Measurements from ENCODE around the gene HERC2. TPM values are rescaled to one million over a fixed set of nuclear protein-coding genes. Genes with fewer than 3 reads are reported as not detected.

Gene HERC2
- total and polyA plus RNA-seq, 9 of the 15 experiments (the other 6 are each of a cell fraction or from before 2014, with no cell fraction given): 10.6 to 84.0 (median 42.6) TPM

- no peak overlapping the region for H2AFZ ChIP-seq (ENCODE audit: low read depth, low read length)
- peaks cover 0 to 7% of the 10 kb centered on the region in 2 experiments; a peak in 1 of 5 replicates for H3K4me1 ChIP-seq (replicated peaks in 1 of 2; ENCODE audit: control insufficient read depth in 2 of 2, insufficient read depth in 2 of 2, low read length in 2 of 2)
- H3K9ac ChIP-seq (ENCODE audit: insufficient read depth in 1 of 2, low read depth in 2 of 2, low read length in 2 of 2): no peak overlapping the region
- intact Hi-C loops (cut with micrococcal nuclease) (no loop called here), in situ Hi-C loops (cut with MboI) (no loop called here)
- no peaks in the 10 kb centered on the region for H3K9me1 ChIP-seq (ENCODE audit: control insufficient read depth, insufficient read depth, low read length)
- H3K4me2 ChIP-seq (ENCODE audit: insufficient read depth, low read length): no peak overlapping the region
- H3K4me3 ChIP-seq: no peak overlapping the region
- TF ChIP-seq ZEB2 (IDR thresholded peaks at IDR 0.05) (no peak), DPF2 (IDR thresholded peaks at IDR 0.05) (no peak), COPS2 (conservative IDR thresholded peaks at IDR 0.05) (no peak), SNRNP70 (optimal IDR thresholded peaks at IDR 0.05; ENCODE audit: low read depth, low read length) (no peak), HDAC6 (IDR thresholded peaks at IDR 0.05; ENCODE audit: low read depth, low read length) (no peak), SOX6 (IDR thresholded peaks at IDR 0.05) (no peak), SAFB (IDR thresholded peaks at IDR 0.05; ENCODE audit: borderline replicate concordance, low read depth, low read length) (no peak), RBM34 (IDR thresholded peaks at IDR 0.05; ENCODE audit: borderline replicate concordance, insufficient read depth, low read length) (no peak), TAF1 (IDR thresholded peaks at IDR 0.05; ENCODE audit: control insufficient read depth, extremely low read depth, insufficient read depth, low read length, severe bottlenecking) (no peak), ATF1 (CRISPR knock-in tag; IDR thresholded peaks at IDR 0.05) (no peak), ATF1 (tag; IDR thresholded peaks at IDR 0.05) (no peak), RBM15 (IDR thresholded peaks at IDR 0.05; ENCODE audit: insufficient read depth, low read length) (no peak)
- TF ChIP-seq, protein P1, sequence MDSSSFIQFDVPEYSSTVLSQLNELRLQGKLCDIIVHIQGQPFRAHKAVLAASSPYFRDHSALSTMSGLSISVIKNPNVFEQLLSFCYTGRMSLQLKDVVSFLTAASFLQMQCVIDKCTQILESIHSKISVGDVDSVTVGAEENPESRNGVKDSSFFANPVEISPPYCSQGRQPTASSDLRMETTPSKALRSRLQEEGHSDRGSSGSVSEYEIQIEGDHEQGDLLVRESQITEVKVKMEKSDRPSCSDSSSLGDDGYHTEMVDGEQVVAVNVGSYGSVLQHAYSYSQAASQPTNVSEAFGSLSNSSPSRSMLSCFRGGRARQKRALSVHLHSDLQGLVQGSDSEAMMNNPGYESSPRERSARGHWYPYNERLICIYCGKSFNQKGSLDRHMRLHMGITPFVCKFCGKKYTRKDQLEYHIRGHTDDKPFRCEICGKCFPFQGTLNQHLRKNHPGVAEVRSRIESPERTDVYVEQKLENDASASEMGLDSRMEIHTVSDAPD (CRISPR knock-in tag; IDR thresholded peaks at IDR 0.05): no peak
- TF ChIP-seq, protein P2, sequence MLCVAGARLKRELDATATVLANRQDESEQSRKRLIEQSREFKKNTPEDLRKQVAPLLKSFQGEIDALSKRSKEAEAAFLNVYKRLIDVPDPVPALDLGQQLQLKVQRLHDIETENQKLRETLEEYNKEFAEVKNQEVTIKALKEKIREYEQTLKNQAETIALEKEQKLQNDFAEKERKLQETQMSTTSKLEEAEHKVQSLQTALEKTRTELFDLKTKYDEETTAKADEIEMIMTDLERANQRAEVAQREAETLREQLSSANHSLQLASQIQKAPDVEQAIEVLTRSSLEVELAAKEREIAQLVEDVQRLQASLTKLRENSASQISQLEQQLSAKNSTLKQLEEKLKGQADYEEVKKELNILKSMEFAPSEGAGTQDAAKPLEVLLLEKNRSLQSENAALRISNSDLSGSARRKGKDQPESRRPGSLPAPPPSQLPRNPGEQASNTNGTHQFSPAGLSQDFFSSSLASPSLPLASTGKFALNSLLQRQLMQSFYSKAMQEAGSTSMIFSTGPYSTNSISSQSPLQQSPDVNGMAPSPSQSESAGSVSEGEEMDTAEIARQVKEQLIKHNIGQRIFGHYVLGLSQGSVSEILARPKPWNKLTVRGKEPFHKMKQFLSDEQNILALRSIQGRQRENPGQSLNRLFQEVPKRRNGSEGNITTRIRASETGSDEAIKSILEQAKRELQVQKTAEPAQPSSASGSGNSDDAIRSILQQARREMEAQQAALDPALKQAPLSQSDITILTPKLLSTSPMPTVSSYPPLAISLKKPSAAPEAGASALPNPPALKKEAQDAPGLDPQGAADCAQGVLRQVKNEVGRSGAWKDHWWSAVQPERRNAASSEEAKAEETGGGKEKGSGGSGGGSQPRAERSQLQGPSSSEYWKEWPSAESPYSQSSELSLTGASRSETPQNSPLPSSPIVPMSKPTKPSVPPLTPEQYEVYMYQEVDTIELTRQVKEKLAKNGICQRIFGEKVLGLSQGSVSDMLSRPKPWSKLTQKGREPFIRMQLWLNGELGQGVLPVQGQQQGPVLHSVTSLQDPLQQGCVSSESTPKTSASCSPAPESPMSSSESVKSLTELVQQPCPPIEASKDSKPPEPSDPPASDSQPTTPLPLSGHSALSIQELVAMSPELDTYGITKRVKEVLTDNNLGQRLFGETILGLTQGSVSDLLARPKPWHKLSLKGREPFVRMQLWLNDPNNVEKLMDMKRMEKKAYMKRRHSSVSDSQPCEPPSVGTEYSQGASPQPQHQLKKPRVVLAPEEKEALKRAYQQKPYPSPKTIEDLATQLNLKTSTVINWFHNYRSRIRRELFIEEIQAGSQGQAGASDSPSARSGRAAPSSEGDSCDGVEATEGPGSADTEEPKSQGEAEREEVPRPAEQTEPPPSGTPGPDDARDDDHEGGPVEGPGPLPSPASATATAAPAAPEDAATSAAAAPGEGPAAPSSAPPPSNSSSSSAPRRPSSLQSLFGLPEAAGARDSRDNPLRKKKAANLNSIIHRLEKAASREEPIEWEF (CRISPR knock-in tag; IDR thresholded peaks at IDR 0.05): no peak
- TF ChIP-seq, protein P3, sequence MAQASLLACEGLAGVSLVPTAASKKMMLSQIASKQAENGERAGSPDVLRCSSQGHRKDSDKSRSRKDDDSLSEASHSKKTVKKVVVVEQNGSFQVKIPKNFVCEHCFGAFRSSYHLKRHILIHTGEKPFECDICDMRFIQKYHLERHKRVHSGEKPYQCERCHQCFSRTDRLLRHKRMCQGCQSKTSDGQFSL (CRISPR knock-in tag; IDR thresholded peaks at IDR 0.05): no peak
- TF ChIP-seq, protein P3 (tag; IDR thresholded peaks at IDR 0.05): no peak
- H4K20me1 ChIP-seq (replicated peaks; ENCODE audit: control insufficient read depth, insufficient read depth, low read length): no peaks in the 10 kb centered on the region; the same call in 1 of the 2 replicates
- no peak for DNase-seq (ENCODE audit: extremely low read depth in 1 of 4, low spot score in 3 of 4)
- ChIA-PET CTCF (ENCODE audit: low intra/inter-chr PET ratio) (no interaction called here), POLR2A (interaction anchor here (1.6 kb wide), 1 partner anchor 10 kb away, joined by 4 read pairs; no protein-coding TSS in a partner anchor)
- H3K9me3 ChIP-seq (replicated peaks; ENCODE audit: control insufficient read depth, insufficient read depth, low read depth, low read length): no peaks in the 10 kb centered on the region
- no peaks in the 10 kb centered on the region for H3K27me3 ChIP-seq (ENCODE audit: control insufficient read depth in 2 of 2, insufficient read depth in 2 of 2, low read length in 2 of 2)
- 97% methylated on average over 22 of the region's 26 CpGs for WGBS (ENCODE audit: insufficient coverage, low coverage, missing lambda C conversion rate)
- H3K27ac ChIP-seq (ENCODE audit: extremely low read depth, low read depth, low read length): no peak overlapping the region
- H3K36me3 ChIP-seq (ENCODE audit: control insufficient read depth, insufficient read depth, low read length): peaks cover 68% of the 10 kb centered on the region; the same call in 2 of the 3 replicates
- no peak for ATAC-seq
- no TSS peak for BruUV-seq (replicated peaks)
- no peaks in the 10 kb centered on the region for H3K79me2 ChIP-seq (ENCODE audit: control insufficient read depth, insufficient read depth, low read length)
- FAIRE-seq: no peak
Measured at GRCh38 chr15:28112962-28113361, 209.0 kb downstream of the HERC2 start.
